SK-N-SH (cell line): ENCODE results near the gene USP16. TPM values are rescaled to one million over a fixed set of nuclear protein-coding genes. Genes with fewer than 3 reads are reported as not detected.
A peak's percentile ranks its signal among the peaks of the same experiment; 100 is the strongest.

Source experiments
- CTCF ChIA-PET: fragments of 300-600, 350-600 bp; formaldehyde crosslinking; extraction: SDS; loops from one replicate; lab custom pipeline; 2021; lab: Yijun Ruan, JAX
- POLR2A ChIA-PET: fragments of 350-600 bp; sonication (Branson Sonifier 250); formaldehyde crosslinking; extraction: SDS; loops from one replicate; lab custom pipeline; 2020; ENCODE audit warnings: antibody characterized with exemption, inconsistent platforms; lab: Yijun Ruan, JAX
- DNase-seq: peaks from one replicate; pipeline ENCODE4 v3.0.0; 2012
- H2AFZ ChIP-seq: fragments of 200-600 bp; sonication (generic); 2 replicates; pipeline ENCODE4 v1.8.1; 2016; ENCODE audit warnings: antibody characterized with exemption, mild to moderate bottlenecking, low read depth
- H3F3A ChIP-seq: fragments of 200-600 bp; sonication (generic); replicated peaks from 2 replicates; pipeline ENCODE3; 2016; ENCODE audit warnings: antibody characterized with exemption, mild to moderate bottlenecking; ENCODE audit not compliant: insufficient read depth
- H3K27ac ChIP-seq, 2 experiments: fragments of 200-500 bp in 1 of 2; fragments of 200-600 bp in 1 of 2; sonication (Bioruptor generic) in 1 of 2; sonication (generic), shearing (Covaris generic) in 1 of 2; 2 replicates each; pipeline versions ENCODE4 v1.5.1 to v1.6.1; 2014 to 2016; ENCODE audit warnings: low read depth in 2 of 2, inconsistent platforms in 1 of 2, low read length in 1 of 2, mild to moderate bottlenecking in 1 of 2, mixed read lengths in 1 of 2
- H3K27me3 ChIP-seq: fragments of 200-600 bp; sonication (generic), shearing (Covaris generic); 2 replicates; pipeline ENCODE4 v1.6.1; 2016; ENCODE audit warnings: mixed run types; ENCODE audit not compliant: insufficient read depth
- H3K36me3 ChIP-seq, 2 experiments: fragments of 200-500 bp in 1 of 2; fragments of 200-600 bp in 1 of 2; sonication (Bioruptor generic) in 1 of 2; sonication (generic) in 1 of 2; replicated peaks in 1 of 2; 2 replicates each; pipeline versions ENCODE3 to v1.5.1; 2014 to 2016; ENCODE audit warnings: low read length in 1 of 2, mild to moderate bottlenecking in 1 of 2; ENCODE audit not compliant: insufficient read depth in 2 of 2, control insufficient read depth in 1 of 2
- H3K4me1 ChIP-seq, 2 experiments: fragments of 200-500 bp in 1 of 2; fragments of 200-600 bp in 1 of 2; sonication (Bioruptor generic) in 1 of 2; sonication (generic), shearing (Covaris generic) in 1 of 2; 2 replicates each; pipeline versions ENCODE4 v1.5.1 to v1.6.1; 2014 to 2016; ENCODE audit warnings: low read depth in 1 of 2, low read length in 1 of 2, mixed run types in 1 of 2; ENCODE audit not compliant: insufficient read depth in 2 of 2, control insufficient read depth in 1 of 2
- H3K4me2 ChIP-seq: fragments of 200-600 bp; sonication (generic), shearing (Covaris generic); 2 replicates; pipeline ENCODE4 v1.6.1; 2017; ENCODE audit warnings: mixed run types
- H3K4me3 ChIP-seq, 2 experiments: fragments of 200-500 bp in 1 of 2; fragments of 200-600 bp in 1 of 2; sonication (Bioruptor generic) in 1 of 2; sonication (generic), shearing (Covaris generic) in 1 of 2; 2 replicates each; pipeline versions ENCODE4 v1.5.1 to v1.8.1; 2014 to 2016; ENCODE audit warnings: low read depth in 2 of 2, inconsistent platforms in 1 of 2, low read length in 1 of 2, mild to moderate bottlenecking in 1 of 2, mixed read lengths in 1 of 2, moderate library complexity in 1 of 2
- H3K79me2 ChIP-seq: fragments of 200-600 bp; sonication (generic); 2 replicates; pipeline ENCODE4 v1.8.1; 2017; ENCODE audit warnings: mild to moderate bottlenecking; ENCODE audit not compliant: insufficient read depth
- H3K9ac ChIP-seq: fragments of 200-600 bp; sonication (generic); 2 replicates; pipeline ENCODE4 v1.6.1; 2017; ENCODE audit warnings: mixed run types
- H3K9me2 ChIP-seq: fragments of 200-600 bp; sonication (generic); 2 replicates; pipeline ENCODE4 v1.6.1; 2017; ENCODE audit warnings: mixed run types
- H3K9me3 ChIP-seq: fragments of 200-600 bp; sonication (generic); 2 replicates; pipeline ENCODE4 v1.6.1; 2017; ENCODE audit warnings: mixed run types, mild to moderate bottlenecking, moderate library complexity
- H4K20me1 ChIP-seq: fragments of 200-600 bp; sonication (generic); 2 replicates; pipeline ENCODE4 v1.6.1; 2017; ENCODE audit warnings: mild to moderate bottlenecking, mixed run types; ENCODE audit not compliant: insufficient read depth
- EZH2phosphoT487 ChIP-seq: fragments of 200-600 bp; sonication (generic); IDR thresholded peaks from 2 replicates; pipeline ENCODE4 v1.6.1; 2017; ENCODE audit warnings: low read depth, mixed run types, mild to moderate bottlenecking, antibody characterized with exemption, moderate library complexity, borderline replicate concordance
- FOXJ3 ChIP-seq: sonication (generic); formaldehyde crosslinking; IDR thresholded peaks from 2 replicates; pipeline ENCODE4 v1.5.1; 2020; ENCODE audit warnings: mild to moderate bottlenecking, missing genetic modification reagents
- JUND ChIP-seq: IDR thresholded peaks from 2 replicates; pipeline ENCODE4 v1.4.0; 2012
- MXI1 ChIP-seq: IDR thresholded peaks from 2 replicates; pipeline ENCODE4 v1.6.1; 2012; ENCODE audit warnings: mild to moderate bottlenecking, low read depth, low read length, improper control_type of control experiment
- NFIC ChIP-seq: IDR thresholded peaks from 2 replicates; pipeline ENCODE4 v1.4.0; 2012; ENCODE audit warnings: borderline replicate concordance
- NRF1 ChIP-seq: IDR thresholded peaks from 2 replicates; pipeline ENCODE4 v1.6.1; 2012; ENCODE audit warnings: low read depth, mild to moderate bottlenecking, low read length
- POLR2AphosphoS5 ChIP-seq: IDR thresholded peaks from 2 replicates; pipeline ENCODE4 v1.6.1; 2012; ENCODE audit warnings: low read depth, low read length
- RAD21 ChIP-seq: IDR thresholded peaks from 2 replicates; pipeline ENCODE4 v1.6.1; 2012; ENCODE audit warnings: mild to moderate bottlenecking, low read length
- RFX5 ChIP-seq: IDR thresholded peaks from 2 replicates; pipeline ENCODE4 v1.6.1; 2012; ENCODE audit warnings: mild to moderate bottlenecking, improper control_type of control experiment, low read length
- SIN3A ChIP-seq: IDR thresholded peaks from 2 replicates; pipeline ENCODE4 v1.6.1; 2012; ENCODE audit warnings: low read depth, mild to moderate bottlenecking, low read length, moderate library complexity, borderline replicate concordance
- TAF1 ChIP-seq: IDR thresholded peaks from 2 replicates; pipeline ENCODE4 v1.6.1; 2012; ENCODE audit warnings: low read depth, mild to moderate bottlenecking, low read length, moderate library complexity, borderline replicate concordance
- WGBS: methylation state at CpG from one replicate; pipeline ENCODE4 v1.1.6; 2017; ENCODE audit warnings: low lambda C conversion rate; 5-methylcytosine and 5-hydroxymethylcytosine counted together
- polyA plus RNA-seq, 3 experiments: library from polyadenylated mRNA; depleted of rRNA; stranded (reverse); fragments of >200 nt; gene quantifications; 2 replicates each; pipeline ENCODE4 v1.2.3, GENCODE V29; 2012
- TF ChIP-seq, protein P1 (sequence below): IDR thresholded peaks from 2 replicates; pipeline ENCODE4 v1.4.0; 2012; ENCODE audit warnings: low read depth

Gene USP16
- polyA plus RNA-seq, 1 of the 3 experiments (the other 2 are of a cell fraction), result 9.2 TPM

DNA sequence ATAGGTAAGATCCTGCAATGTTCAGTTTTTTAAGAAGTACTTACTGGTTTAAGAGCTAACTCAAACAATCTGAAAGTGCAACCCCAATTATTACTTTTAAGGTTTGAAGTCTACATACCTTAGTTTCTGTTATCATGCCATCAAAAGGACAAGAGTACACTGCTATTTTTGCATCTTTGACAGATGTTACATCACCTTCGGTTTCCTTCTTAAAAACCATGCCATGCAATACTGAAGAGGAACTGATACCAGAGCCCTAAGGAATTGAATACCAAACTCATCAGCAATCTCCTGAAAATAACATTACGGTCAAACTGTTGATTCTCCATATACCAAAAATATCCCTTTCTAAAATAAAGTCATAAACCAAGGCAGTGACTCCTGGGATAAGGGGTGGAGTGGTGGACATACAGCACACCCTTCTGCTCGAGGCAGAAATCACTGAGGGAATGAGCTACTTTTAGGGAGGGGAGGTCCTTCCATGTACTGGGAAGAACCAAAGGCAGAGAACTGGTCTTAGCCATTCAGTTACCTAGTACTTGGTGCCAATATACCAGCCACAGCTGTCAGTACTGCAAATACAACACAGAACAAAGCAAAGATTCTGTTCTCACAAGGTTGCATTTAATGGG lies 40.5 kb downstream of the USP16 start:
- CTCF ChIA-PET, result interaction anchor here (0.6 kb wide), 1 partner anchor 275 kb away, joined by 3 read pairs; no protein-coding TSS in a partner anchor
- Histone ChIP-seq H3K79me2 (peaks cover 28% of the 10 kb centered on the region), H3K9me3 (no peaks in the 10 kb centered on the region), H4K20me1 (peaks cover 1% of the 10 kb centered on the region), H3K4me3 (no peak overlapping the region), H3K4me2 (no peak overlapping the region), H2AFZ (no peak overlapping the region), H3K27me3 (no peaks in the 10 kb centered on the region), H3K4me1 (no peaks in the 10 kb centered on the region), H3K27ac (no peak overlapping the region), H3K36me3 (peaks cover 90 to 93% of the 10 kb centered on the region in 2 experiments), H3K9ac (no peak overlapping the region), H3F3A (peaks cover 41% of the 10 kb centered on the region), H3K9me2 (no peaks in the 10 kb centered on the region)
- DNase-seq, result no peak
- TF ChIP-seq POLR2AphosphoS5 (no peak), NRF1 (no peak), JUND (no peak), NFIC (no peak)
- POLR2A ChIA-PET, result no interaction called here
- 93% methylated on average over 3 of the region's 3 CpGs for WGBS

DNA sequence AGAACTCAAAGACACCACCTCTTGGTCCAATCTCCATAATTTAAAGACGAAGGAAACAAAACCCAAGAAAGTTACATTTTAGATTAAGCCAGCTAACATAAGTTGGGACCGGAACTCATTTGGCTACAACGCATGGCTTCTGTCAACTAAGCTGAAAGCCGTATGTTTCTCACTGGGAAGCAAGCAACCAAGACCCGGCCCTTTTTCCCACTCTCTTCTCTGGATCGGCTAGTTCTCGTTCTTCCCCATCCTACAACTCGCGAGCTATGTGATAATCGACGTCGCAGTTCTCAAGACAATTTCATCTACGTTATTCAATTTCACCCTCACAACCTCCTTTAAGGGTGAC lies 48.4 kb downstream of the USP16 start:
- H3K79me2 ChIP-seq, result peaks cover 54% of the 10 kb centered on the region
- peak overlapping the region; percentile 97 to 100 for H3K4me3 ChIP-seq
- under 1% methylated on average over 13 of the region's 13 CpGs for WGBS
- peaks cover 12 to 16% of the 10 kb centered on the region in 2 experiments; a peak in 3 of 4 replicates for H3K4me1 ChIP-seq
- H3K27me3 ChIP-seq, result no peaks in the 10 kb centered on the region
- H3K27ac ChIP-seq, result peak overlapping the region; percentile 90 to 92
- CTCF ChIA-PET, result no interaction called here
- H3K4me2 ChIP-seq, result peak overlapping the region; percentile 81
- H3F3A ChIP-seq, result peaks cover 19% of the 10 kb centered on the region
- H2AFZ ChIP-seq, result peak overlapping the region; percentile 77; the same call in 1 of the 2 replicates
- POLR2A ChIA-PET, result interaction anchor here (2.5 kb wide), 1 partner anchor 70 kb away, joined by 12 read pairs; no protein-coding TSS in a partner anchor
- peak; percentile 26 for DNase-seq
- TF ChIP-seq EZH2phosphoT487, result no peak
- no peak for TF ChIP-seq NFIC
- no peak for TF ChIP-seq RFX5
- TF ChIP-seq FOXJ3 (CRISPR knock-in tag), result no peak
- no peak for TF ChIP-seq TAF1
- TF ChIP-seq, protein P1, sequence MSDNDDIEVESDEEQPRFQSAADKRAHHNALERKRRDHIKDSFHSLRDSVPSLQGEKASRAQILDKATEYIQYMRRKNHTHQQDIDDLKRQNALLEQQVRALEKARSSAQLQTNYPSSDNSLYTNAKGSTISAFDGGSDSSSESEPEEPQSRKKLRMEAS, result no peak
- no peak for TF ChIP-seq RAD21
- TF ChIP-seq MXI1, result peak; percentile 80
- 0 out of 2 replicates have a peak, but pooled peaks have one; percentile 51 for TF ChIP-seq SIN3A
- H3K9me3 ChIP-seq, result no peaks in the 10 kb centered on the region
- peaks cover 29 to 31% of the 10 kb centered on the region in 2 experiments for H3K36me3 ChIP-seq
- H3K9ac ChIP-seq, result peak overlapping the region; percentile 97
- peaks cover 29% of the 10 kb centered on the region for H4K20me1 ChIP-seq
- no peaks in the 10 kb centered on the region for H3K9me2 ChIP-seq
